ENCODE data around the gene ELL2.
"Not testable (repeated sequence)": the region's sequence is repeated elsewhere in the genome, so short reads cannot be mapped to it uniquely, and the experiment has no call there.

Gene ELL2

DNA sequence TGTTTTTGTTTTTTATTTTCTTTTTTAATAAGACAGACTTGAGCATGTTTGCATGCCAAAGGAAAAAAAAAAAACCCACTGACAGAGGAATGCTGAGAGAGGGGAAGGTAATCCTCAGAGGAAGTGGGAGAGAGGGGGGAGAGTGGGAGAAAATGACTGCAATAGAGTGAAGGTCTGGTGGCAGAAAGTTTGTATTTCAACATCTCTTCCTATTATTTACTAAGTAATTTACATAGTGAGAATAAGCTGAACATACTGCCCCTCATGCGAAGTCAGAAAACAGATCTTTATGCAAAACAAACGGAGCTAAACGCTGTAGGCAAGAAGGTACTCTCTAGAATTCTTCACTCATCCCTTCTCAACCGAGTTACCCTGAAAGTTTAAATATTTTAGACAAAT is 45.0 kb downstream of the ELL2 start:
- peaks cover 0 to 12% of the 10 kb centered on the region in 2 donors for H3K36me3 ChIP-seq (ENCODE audit: control insufficient read depth in 1 of 2, insufficient read depth in 2 of 2, low read length in 2 of 2)
- H3K4me3 ChIP-seq (ENCODE audit: low read depth in 1 of 2, low read length in 2 of 2) = no peak overlapping the region
- H3K27ac ChIP-seq (ENCODE audit: low read length) = no peak overlapping the region
- no peaks in the 10 kb centered on the region for H3K4me1 ChIP-seq (ENCODE audit: control insufficient read depth in 1 of 2, insufficient read depth in 2 of 2, low read length in 2 of 2)
- no peaks in the 10 kb centered on the region for H3K27me3 ChIP-seq (ENCODE audit: low read depth, low read length)
- H3K9me3 ChIP-seq (ENCODE audit: control insufficient read depth in 1 of 2, low read length in 2 of 2) = no peaks in the 10 kb centered on the region

DNA sequence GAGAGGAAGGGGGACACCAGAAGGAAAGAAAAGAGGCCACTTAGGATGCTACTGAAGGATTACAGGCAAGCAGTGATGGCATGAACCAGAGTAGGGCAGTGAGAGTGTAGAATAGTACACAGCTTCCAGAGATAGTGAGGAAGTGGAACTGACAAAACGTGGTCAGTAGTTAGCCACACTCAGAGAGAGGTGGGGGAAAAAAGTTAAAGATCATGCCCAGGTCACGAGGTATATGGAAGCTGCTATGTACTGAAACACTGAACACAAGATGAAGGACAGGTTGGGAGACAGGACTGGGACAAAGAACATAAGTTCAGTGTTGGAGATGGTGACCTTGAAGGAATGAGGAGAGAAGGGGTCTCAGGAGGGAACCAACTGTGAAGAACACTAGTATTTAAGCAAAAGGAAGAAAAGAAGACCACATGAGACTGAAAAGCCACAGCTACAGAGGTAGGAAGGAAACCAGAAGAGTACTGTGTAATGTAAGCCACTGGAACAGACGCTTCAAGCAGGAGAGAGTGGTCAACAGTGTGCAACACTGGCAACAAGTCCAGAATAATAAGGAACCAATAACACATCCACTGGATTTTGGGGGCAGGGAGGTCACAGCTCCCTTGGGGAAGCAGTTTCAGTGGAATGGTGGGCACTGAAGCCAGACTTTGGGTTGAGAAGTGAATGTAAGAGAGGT is 45.5 kb downstream of the ELL2 start:
- Histone ChIP-seq H3K4me1 (ENCODE audit: control insufficient read depth in 1 of 2, insufficient read depth in 2 of 2, low read length in 2 of 2) (no peaks in the 10 kb centered on the region), H3K4me3 (ENCODE audit: low read depth in 1 of 2, low read length in 2 of 2) (no peak overlapping the region), H3K9me3 (ENCODE audit: control insufficient read depth in 1 of 2, low read length in 2 of 2) (no peaks in the 10 kb centered on the region), H3K27ac (ENCODE audit: low read length) (no peak overlapping the region), H3K36me3 (ENCODE audit: control insufficient read depth in 1 of 2, insufficient read depth in 2 of 2, low read length in 2 of 2) (peaks cover 0 to 12% of the 10 kb centered on the region in 2 donors), H3K27me3 (ENCODE audit: low read depth, low read length) (no peaks in the 10 kb centered on the region)

DNA sequence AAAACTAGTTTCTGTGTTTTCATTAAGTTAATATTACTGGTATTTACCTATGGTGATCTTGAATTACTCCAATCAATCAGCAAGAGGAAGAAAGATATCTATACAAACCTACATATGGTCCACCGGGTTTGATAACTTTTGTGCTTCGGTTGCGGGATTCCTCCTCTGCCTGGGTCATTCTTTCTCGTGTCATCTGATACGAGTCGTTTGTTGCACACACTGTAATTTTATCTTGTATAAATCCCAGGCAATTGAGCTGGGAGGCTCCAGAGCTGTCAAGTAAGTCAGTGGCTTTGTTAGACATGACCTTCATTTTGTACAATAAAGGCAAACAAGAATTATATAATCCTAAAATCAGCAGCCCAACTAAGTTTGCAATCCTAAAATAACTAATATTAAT is 48.0 kb downstream of the ELL2 start:
- Histone ChIP-seq H3K27me3 (ENCODE audit: low read depth, low read length) (no peaks in the 10 kb centered on the region), H3K27ac (ENCODE audit: low read length) (no peak overlapping the region), H3K9me3 (ENCODE audit: control insufficient read depth in 1 of 2, low read length in 2 of 2) (no peaks in the 10 kb centered on the region), H3K36me3 (ENCODE audit: control insufficient read depth in 1 of 2, insufficient read depth in 2 of 2, low read length in 2 of 2) (peaks cover 0 to 23% of the 10 kb centered on the region in 2 donors), H3K4me3 (ENCODE audit: low read depth in 1 of 2, low read length in 2 of 2) (no peak overlapping the region), H3K4me1 (ENCODE audit: control insufficient read depth in 1 of 2, insufficient read depth in 2 of 2, low read length in 2 of 2) (peaks cover 0 to 6% of the 10 kb centered on the region in 2 donors)

DNA sequence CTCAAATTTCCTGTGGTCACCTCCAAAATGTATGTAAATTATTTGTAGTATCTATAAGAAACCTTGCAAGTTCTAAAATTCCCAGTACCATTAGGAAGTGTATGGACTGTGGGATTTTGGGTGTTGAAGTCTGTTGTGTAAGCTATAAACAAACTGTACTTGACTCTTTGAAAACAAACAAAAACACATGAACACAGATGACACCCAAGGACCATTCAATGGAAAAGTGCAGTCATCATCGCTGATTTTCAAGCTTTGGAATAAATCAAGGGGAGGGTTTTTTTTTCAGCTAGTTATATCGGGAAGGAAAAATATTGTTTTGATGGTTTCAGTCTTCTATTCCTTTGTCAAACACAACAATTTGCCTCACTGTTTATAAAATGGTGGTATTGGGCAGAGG is 49.6 kb downstream of the ELL2 start:
- Histone ChIP-seq H3K4me1 (ENCODE audit: control insufficient read depth in 1 of 2, insufficient read depth in 2 of 2, low read length in 2 of 2) (peaks cover 0 to 6% of the 10 kb centered on the region in 2 donors), H3K27ac (ENCODE audit: low read length) (no peak overlapping the region), H3K9me3 (ENCODE audit: control insufficient read depth in 1 of 2, low read length in 2 of 2) (no peaks in the 10 kb centered on the region)

DNA sequence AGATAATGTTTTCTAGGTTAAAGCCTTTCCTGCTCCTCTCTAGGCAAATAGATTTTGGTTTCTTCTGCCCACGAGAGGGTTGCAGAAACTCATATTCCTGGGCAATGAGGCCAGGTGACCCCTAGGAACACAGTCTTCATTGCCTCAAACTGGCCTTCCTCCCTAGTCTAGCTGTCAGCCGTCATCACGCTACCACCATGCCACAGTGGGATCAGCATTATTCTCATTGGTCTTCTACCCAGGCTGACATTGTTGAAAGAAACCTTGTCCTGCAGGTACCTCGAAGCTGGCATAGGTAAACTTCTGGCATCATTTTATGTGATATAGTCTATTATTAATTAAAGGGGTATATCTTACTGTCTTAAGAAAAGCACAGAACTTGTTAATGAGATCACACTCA is 51.1 kb downstream of the ELL2 start:
- no peaks in the 10 kb centered on the region for H3K27me3 ChIP-seq (ENCODE audit: low read depth, low read length)
- no peaks in the 10 kb centered on the region for H3K9me3 ChIP-seq (ENCODE audit: control insufficient read depth in 1 of 2, low read length in 2 of 2)
- H3K4me1 ChIP-seq (ENCODE audit: control insufficient read depth in 1 of 2, insufficient read depth in 2 of 2, low read length in 2 of 2) = peaks cover 0 to 6% of the 10 kb centered on the region in 2 donors
- no peak overlapping the region for H3K4me3 ChIP-seq (ENCODE audit: low read depth in 1 of 2, low read length in 2 of 2)
- peaks cover 4 to 19% of the 10 kb centered on the region in 2 donors for H3K36me3 ChIP-seq (ENCODE audit: control insufficient read depth in 1 of 2, insufficient read depth in 2 of 2, low read length in 2 of 2)
- H3K27ac ChIP-seq (ENCODE audit: low read length) = no peak overlapping the region

More for the DNA sequence above, 49.6 kb downstream of the ELL2 start:
- Histone ChIP-seq H3K4me3 (ENCODE audit: low read depth in 1 of 2, low read length in 2 of 2) (no peak overlapping the region), H3K36me3 (ENCODE audit: control insufficient read depth in 1 of 2, insufficient read depth in 2 of 2, low read length in 2 of 2) (peaks cover 0 to 23% of the 10 kb centered on the region in 2 donors), H3K27me3 (ENCODE audit: low read depth, low read length) (no peaks in the 10 kb centered on the region)

DNA sequence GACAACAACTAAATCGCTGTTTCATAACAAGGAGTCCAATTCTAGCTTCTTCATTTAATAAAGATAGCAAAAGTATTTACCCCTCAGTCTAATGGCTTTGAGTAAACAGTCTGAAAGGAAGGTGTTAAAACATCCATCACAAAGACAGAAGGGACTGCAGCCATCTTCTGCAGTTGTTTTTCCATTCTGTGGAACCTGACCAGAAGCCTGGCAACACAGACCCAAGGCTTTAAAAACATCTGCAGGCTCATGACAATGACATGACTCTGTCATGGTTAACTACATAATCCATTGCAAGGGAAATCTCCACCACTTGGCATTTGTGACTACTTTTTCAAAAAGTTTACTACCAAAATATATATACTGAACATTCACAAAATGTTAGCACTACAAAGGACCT is 51.9 kb downstream of the ELL2 start:
- Histone ChIP-seq H3K9me3 (ENCODE audit: control insufficient read depth in 1 of 2, low read length in 2 of 2) (no peaks in the 10 kb centered on the region), H3K36me3 (ENCODE audit: control insufficient read depth in 1 of 2, insufficient read depth in 2 of 2, low read length in 2 of 2) (peaks cover 8 to 19% of the 10 kb centered on the region in 2 donors), H3K4me3 (ENCODE audit: low read depth in 1 of 2, low read length in 2 of 2) (no peak overlapping the region), H3K27me3 (ENCODE audit: low read depth, low read length) (no peaks in the 10 kb centered on the region), H3K27ac (ENCODE audit: low read length) (no peak overlapping the region), H3K4me1 (ENCODE audit: control insufficient read depth in 1 of 2, insufficient read depth in 2 of 2, low read length in 2 of 2) (peaks cover 0 to 6% of the 10 kb centered on the region in 2 donors)

DNA sequence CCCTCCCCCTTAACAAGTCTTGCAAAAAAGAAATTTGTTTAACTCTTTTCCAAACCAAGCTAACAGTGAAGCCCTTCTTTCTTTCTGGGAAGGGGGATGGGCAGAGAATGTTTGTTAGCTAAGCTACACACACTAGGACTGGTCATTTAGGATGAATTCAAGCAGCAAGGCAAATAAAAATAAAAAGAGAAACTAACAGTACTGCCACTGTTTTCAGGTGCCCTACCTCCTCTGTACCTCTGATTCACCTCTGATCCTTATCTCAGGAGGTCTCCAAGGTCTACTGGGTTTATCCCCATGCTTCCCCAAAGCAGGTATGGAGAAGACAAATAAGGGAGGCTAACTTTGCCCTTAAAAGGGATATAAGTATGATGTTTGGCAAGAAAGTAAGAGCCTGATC is 52.9 kb downstream of the ELL2 start:
- no peak overlapping the region for H3K27ac ChIP-seq (ENCODE audit: low read length)
- no peak overlapping the region for H3K4me3 ChIP-seq (ENCODE audit: low read depth in 1 of 2, low read length in 2 of 2)
- H3K36me3 ChIP-seq (ENCODE audit: control insufficient read depth in 1 of 2, insufficient read depth in 2 of 2, low read length in 2 of 2) = peaks cover 8 to 19% of the 10 kb centered on the region in 2 donors
- peaks cover 0 to 6% of the 10 kb centered on the region in 2 donors for H3K4me1 ChIP-seq (ENCODE audit: control insufficient read depth in 1 of 2, insufficient read depth in 2 of 2, low read length in 2 of 2)
- H3K27me3 ChIP-seq (ENCODE audit: low read depth, low read length) = no peaks in the 10 kb centered on the region
- no peaks in the 10 kb centered on the region for H3K9me3 ChIP-seq (ENCODE audit: control insufficient read depth in 1 of 2, low read length in 2 of 2)

DNA sequence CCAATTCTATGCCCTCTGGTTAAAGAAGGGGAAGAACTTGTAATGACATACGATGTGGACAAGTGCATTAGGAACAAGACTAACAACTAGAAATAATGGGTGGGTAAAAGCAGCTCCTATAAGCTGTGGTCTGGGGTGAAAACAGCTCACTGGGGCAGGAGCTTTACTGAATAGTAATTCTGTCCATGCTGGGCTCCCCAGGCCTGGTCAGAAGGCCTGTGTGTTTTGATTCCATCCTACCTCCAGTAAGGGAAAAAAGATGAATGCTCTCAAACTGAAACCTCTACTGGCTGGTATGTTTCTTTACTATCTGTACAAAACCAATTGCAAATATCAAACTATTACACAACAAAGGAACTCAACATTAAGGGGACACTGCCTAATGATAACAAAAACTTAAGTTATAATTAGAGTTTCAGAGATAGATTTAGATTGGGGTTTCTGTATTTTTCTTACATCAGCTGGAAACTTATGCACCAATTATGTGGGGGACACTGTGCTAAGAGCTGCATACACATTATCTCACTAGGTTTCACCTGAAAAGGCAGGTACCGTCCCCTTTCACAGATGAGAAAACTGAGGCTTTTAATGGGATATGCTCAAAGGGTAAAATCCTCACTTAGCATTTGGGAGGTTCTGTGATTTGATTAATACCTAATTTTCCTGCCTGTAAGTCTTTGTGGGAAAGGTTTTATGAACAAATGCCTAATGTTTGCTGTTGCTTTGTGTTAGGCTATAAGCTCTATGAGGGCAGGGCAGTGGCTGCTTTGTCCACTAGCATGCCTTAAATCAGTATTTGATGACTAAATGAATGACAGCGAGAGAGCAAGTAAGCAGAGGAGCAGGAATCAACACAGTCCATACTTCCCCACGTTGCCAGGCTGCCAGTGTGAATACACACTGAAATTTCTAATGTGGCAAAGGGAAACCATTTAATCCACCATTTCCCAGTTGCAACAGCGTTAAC is 53.6 kb downstream of the ELL2 start:
- Histone ChIP-seq H3K27me3 (ENCODE audit: low read depth, low read length) (no peaks in the 10 kb centered on the region), H3K4me1 (ENCODE audit: control insufficient read depth in 1 of 2, insufficient read depth in 2 of 2, low read length in 2 of 2) (peaks cover 0 to 6% of the 10 kb centered on the region in 2 donors), H3K36me3 (ENCODE audit: control insufficient read depth in 1 of 2, insufficient read depth in 2 of 2, low read length in 2 of 2) (peaks cover 8 to 16% of the 10 kb centered on the region in 2 donors), H3K9me3 (ENCODE audit: control insufficient read depth in 1 of 2, low read length in 2 of 2) (no peaks in the 10 kb centered on the region), H3K27ac (ENCODE audit: low read length) (no peak overlapping the region), H3K4me3 (ENCODE audit: low read depth in 1 of 2, low read length in 2 of 2) (no peak overlapping the region)

DNA sequence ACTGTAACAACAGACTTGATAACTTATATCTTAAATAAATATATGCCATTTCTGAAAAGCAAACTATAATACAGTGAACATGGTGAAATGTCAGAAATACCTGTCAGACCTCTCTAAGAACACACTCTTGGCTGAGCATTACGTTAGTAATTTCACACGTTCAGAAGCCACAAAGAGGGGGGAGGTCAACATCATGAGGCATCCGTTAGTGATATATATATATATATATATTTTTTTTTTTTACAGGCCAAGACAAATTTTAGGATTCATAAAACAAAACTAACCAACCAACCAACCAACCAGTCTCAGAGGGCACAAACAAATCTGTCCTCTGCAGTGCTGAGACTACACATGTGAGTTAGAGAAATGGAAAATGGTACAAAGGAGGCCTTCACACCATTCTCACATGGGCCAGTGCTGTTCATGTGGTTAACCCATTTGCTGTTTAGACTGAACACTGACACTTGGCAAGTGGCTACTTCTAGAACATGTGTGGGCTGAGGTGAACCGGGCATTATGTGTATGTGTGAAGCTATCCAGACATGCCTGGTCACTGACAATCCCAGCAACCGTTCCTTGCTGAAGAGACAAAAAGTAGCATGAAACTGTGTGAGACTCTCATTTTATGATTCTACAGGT is 54.5 kb downstream of the ELL2 start:
- Histone ChIP-seq H3K27me3 (ENCODE audit: low read depth, low read length) (no peaks in the 10 kb centered on the region), H3K36me3 (ENCODE audit: control insufficient read depth in 1 of 2, insufficient read depth in 2 of 2, low read length in 2 of 2) (peaks cover 8 to 16% of the 10 kb centered on the region in 2 donors), H3K27ac (ENCODE audit: low read length) (no peak overlapping the region), H3K9me3 (ENCODE audit: control insufficient read depth in 1 of 2, low read length in 2 of 2) (no peaks in the 10 kb centered on the region), H3K4me1 (ENCODE audit: control insufficient read depth in 1 of 2, insufficient read depth in 2 of 2, low read length in 2 of 2) (peaks cover 0 to 6% of the 10 kb centered on the region in 2 donors), H3K4me3 (ENCODE audit: low read depth in 1 of 2, low read length in 2 of 2) (no peak overlapping the region)

DNA sequence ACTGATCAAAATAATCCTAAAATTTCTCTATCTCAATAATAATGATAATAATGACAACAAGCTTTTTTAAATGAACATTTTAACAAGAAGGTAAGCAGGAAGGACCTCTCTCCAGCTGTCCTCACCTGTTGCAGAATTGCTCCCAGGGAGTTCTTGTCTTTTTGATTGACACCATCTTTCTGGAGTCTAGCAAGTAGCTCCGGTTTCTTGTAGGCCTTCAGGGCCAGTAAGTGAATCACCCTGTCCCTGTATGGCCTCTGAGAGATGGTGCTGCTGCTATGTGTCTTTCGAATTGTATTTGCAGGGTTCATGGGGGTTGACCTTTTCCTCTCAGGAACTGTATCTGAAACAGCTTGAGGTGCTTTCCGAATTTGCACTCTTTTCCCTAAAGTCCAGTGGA is 55.3 kb downstream of the ELL2 start:
- H3K36me3 ChIP-seq (ENCODE audit: control insufficient read depth in 1 of 2, insufficient read depth in 2 of 2, low read length in 2 of 2) = peaks cover 8 to 12% of the 10 kb centered on the region in 2 donors
- not testable (repeated sequence) for H3K27ac ChIP-seq (ENCODE audit: low read length); H3K9me3 ChIP-seq (ENCODE audit: control insufficient read depth in 1 of 2, low read length in 2 of 2); H3K27me3 ChIP-seq (ENCODE audit: low read depth, low read length); H3K4me3 ChIP-seq (ENCODE audit: low read depth in 1 of 2, low read length in 2 of 2); H3K4me1 ChIP-seq (ENCODE audit: control insufficient read depth in 1 of 2, insufficient read depth in 2 of 2, low read length in 2 of 2)

DNA sequence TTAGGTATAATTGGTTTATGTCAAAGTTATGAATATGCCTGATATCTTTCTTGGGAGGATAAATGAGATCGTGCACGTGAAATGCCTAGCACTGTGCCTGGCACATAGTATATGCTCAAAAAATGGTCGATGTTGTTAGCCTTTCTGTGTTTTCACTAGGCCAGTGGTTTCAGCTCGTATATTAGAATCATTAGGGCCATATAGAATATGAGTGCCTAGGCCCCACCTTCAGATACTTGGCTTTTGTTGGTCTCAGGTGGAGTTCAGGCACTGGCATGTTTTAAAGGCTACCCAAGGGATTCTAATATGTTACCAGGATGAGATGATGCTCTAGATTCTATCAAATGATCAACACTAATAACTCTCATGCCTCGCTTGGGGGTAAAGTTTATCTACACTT is 56.8 kb downstream of the ELL2 start:
- no peaks in the 10 kb centered on the region for H3K9me3 ChIP-seq (ENCODE audit: control insufficient read depth in 1 of 2, low read length in 2 of 2)
- H3K36me3 ChIP-seq (ENCODE audit: control insufficient read depth in 1 of 2, insufficient read depth in 2 of 2, low read length in 2 of 2) = peaks cover 6 to 8% of the 10 kb centered on the region in 2 donors
- H3K27ac ChIP-seq (ENCODE audit: low read length) = no peak overlapping the region
- H3K4me3 ChIP-seq (ENCODE audit: low read depth in 1 of 2, low read length in 2 of 2) = no peak overlapping the region
- H3K27me3 ChIP-seq (ENCODE audit: low read depth, low read length) = no peaks in the 10 kb centered on the region
- peaks cover 0 to 11% of the 10 kb centered on the region in 2 donors for H3K4me1 ChIP-seq (ENCODE audit: control insufficient read depth in 1 of 2, insufficient read depth in 2 of 2, low read length in 2 of 2)

Data from muscle layer of duodenum (tissue), 2 donors.